Measurements from ENCODE around the gene FBXO24. TPM values are rescaled to one million over a fixed set of nuclear protein-coding genes. Genes with fewer than 3 reads are reported as not detected.

FBXO24 gene
- total RNA-seq, 2 experiments from 2014 or later, result 1.4 to 2.1 TPM

- H3K36me3 Mint-ChIP-seq (ENCODE audit: low read depth), result peaks cover 20% of the 10 kb centered on the region
- peaks cover 17% of the 10 kb centered on the region for H3K4me1 Mint-ChIP-seq
- no peaks in the 10 kb centered on the region for H3K9me3 Mint-ChIP-seq (ENCODE audit: low read depth)
- DNase-seq (no peak), ATAC-seq (no peak)
- CTCF ChIA-PET, result no interaction called here
- H3K4me3 Mint-ChIP-seq, result no peak overlapping the region
- POLR2A ChIA-PET, result no interaction called here
- no peaks in the 10 kb centered on the region for H3K27me3 Mint-ChIP-seq
- H3K27ac Mint-ChIP-seq, result no peak overlapping the region
- intact Hi-C loops (cut with DNase I, micrococcal nuclease), result no loop called here
Observed at GRCh38 chr7:100574362-100575205, 11.5 kb upstream of the FBXO24 start.

- H3K4me3 Mint-ChIP-seq, result no peak overlapping the region
- no peak for DNase-seq
- ChIA-PET POLR2A (no interaction called here), CTCF (no interaction called here)
- H3K9me3 Mint-ChIP-seq (ENCODE audit: low read depth), result no peaks in the 10 kb centered on the region
- H3K36me3 Mint-ChIP-seq (ENCODE audit: low read depth), result peaks cover 22% of the 10 kb centered on the region
- H3K27me3 Mint-ChIP-seq, result no peaks in the 10 kb centered on the region
- ATAC-seq, result no peak
- H3K27ac Mint-ChIP-seq, result no peak overlapping the region
- peaks cover 13% of the 10 kb centered on the region for H3K4me1 Mint-ChIP-seq
- intact Hi-C loops (cut with DNase I, micrococcal nuclease), result no loop called here
Observed at GRCh38 chr7:100575206-100575631, 10.9 kb upstream of the FBXO24 start.

GRCh38 chr7:100575746-100576383 lies 10.3 kb upstream of the FBXO24 start:
- peaks cover 9% of the 10 kb centered on the region for H3K4me1 Mint-ChIP-seq
- no peaks in the 10 kb centered on the region for H3K27me3 Mint-ChIP-seq
- intact Hi-C loops (cut with DNase I, micrococcal nuclease), result no loop called here
- no peak overlapping the region for H3K27ac Mint-ChIP-seq
- ChIA-PET CTCF (no interaction called here), POLR2A (no interaction called here)
- H3K36me3 Mint-ChIP-seq (ENCODE audit: low read depth), result peaks cover 22% of the 10 kb centered on the region
- H3K4me3 Mint-ChIP-seq, result no peak overlapping the region
- no peaks in the 10 kb centered on the region for H3K9me3 Mint-ChIP-seq (ENCODE audit: low read depth)
- no peak for DNase-seq
- no peak for ATAC-seq

- Mint-ChIP-seq H3K27ac (no peak overlapping the region), H3K9me3 (ENCODE audit: low read depth) (no peaks in the 10 kb centered on the region), H3K36me3 (ENCODE audit: low read depth) (peaks cover 25% of the 10 kb centered on the region), H3K27me3 (no peaks in the 10 kb centered on the region), H3K4me1 (peaks cover 10% of the 10 kb centered on the region), H3K4me3 (no peak overlapping the region)
- intact Hi-C loops (cut with DNase I, micrococcal nuclease), result no loop called here
- DNase-seq (no peak), ATAC-seq (no peak)
- POLR2A ChIA-PET, result no interaction called here
- CTCF ChIA-PET, result no interaction called here
Observed at GRCh38 chr7:100576384-100576993, 9.6 kb upstream of the FBXO24 start.

GRCh38 chr7:100577103-100577502 lies 9.0 kb upstream of the FBXO24 start:
- POLR2A ChIA-PET, result no interaction called here
- Mint-ChIP-seq H3K9me3 (ENCODE audit: low read depth) (no peaks in the 10 kb centered on the region), H3K27ac (no peak overlapping the region), H3K4me3 (no peak overlapping the region), H3K4me1 (peaks cover 6% of the 10 kb centered on the region), H3K36me3 (ENCODE audit: low read depth) (peaks cover 20% of the 10 kb centered on the region), H3K27me3 (no peaks in the 10 kb centered on the region)
- no peak for DNase-seq
- intact Hi-C loops (cut with DNase I, micrococcal nuclease), result no loop called here
- no peak for ATAC-seq
- CTCF ChIA-PET, result interaction anchor here (0.8 kb wide), 1 partner anchor 95 kb away, joined by 3 read pairs; no protein-coding TSS in a partner anchor

GRCh38 chr7:100577507-100577906 lies 8.6 kb upstream of the FBXO24 start:
- ChIA-PET POLR2A (no interaction called here), CTCF (interaction anchor here (0.8 kb wide), 1 partner anchor 95 kb away, joined by 3 read pairs; no protein-coding TSS in a partner anchor)

GRCh38 chr7:100578246-100579183 lies 7.6 kb upstream of the FBXO24 start:
- ChIA-PET CTCF (no interaction called here), POLR2A (no interaction called here)
- no peak overlapping the region for H3K4me3 Mint-ChIP-seq
- H3K27ac Mint-ChIP-seq, result no peak overlapping the region
- H3K4me1 Mint-ChIP-seq, result peaks cover 18% of the 10 kb centered on the region
- peaks cover 22% of the 10 kb centered on the region for H3K36me3 Mint-ChIP-seq (ENCODE audit: low read depth)
- no peaks in the 10 kb centered on the region for H3K27me3 Mint-ChIP-seq
- intact Hi-C loops (cut with DNase I, micrococcal nuclease), result no loop called here
- H3K9me3 Mint-ChIP-seq (ENCODE audit: low read depth), result no peaks in the 10 kb centered on the region
- no peak for ATAC-seq
- no peak for DNase-seq

More at GRCh38 chr7:100577507-100577906, 8.6 kb upstream of the FBXO24 start:
- H3K9me3 Mint-ChIP-seq (ENCODE audit: low read depth), result no peaks in the 10 kb centered on the region
- no peaks in the 10 kb centered on the region for H3K27me3 Mint-ChIP-seq
- H3K27ac Mint-ChIP-seq, result no peak overlapping the region
- H3K4me1 Mint-ChIP-seq, result peaks cover 9% of the 10 kb centered on the region
- DNase-seq (no peak), ATAC-seq (no peak)
- H3K4me3 Mint-ChIP-seq, result no peak overlapping the region
- intact Hi-C loops (cut with DNase I, micrococcal nuclease), result no loop called here
- H3K36me3 Mint-ChIP-seq (ENCODE audit: low read depth), result peaks cover 21% of the 10 kb centered on the region

- ChIA-PET POLR2A (no interaction called here), CTCF (interaction anchor here (1.5 kb wide), 1 partner anchor 21 kb away, joined by 4 read pairs; no protein-coding TSS in a partner anchor)
- Mint-ChIP-seq H3K27me3 (no peaks in the 10 kb centered on the region), H3K36me3 (ENCODE audit: low read depth) (peaks cover 16% of the 10 kb centered on the region), H3K9me3 (ENCODE audit: low read depth) (no peaks in the 10 kb centered on the region), H3K4me3 (no peak overlapping the region), H3K27ac (no peak overlapping the region), H3K4me1 (peaks cover 29% of the 10 kb centered on the region)
- DNase-seq (no peak), ATAC-seq (no peak)
- intact Hi-C loops (cut with DNase I, micrococcal nuclease), result loop anchor here in 1 of 2 experiments (5.0 kb wide), 1 partner anchor 47 kb away; no protein-coding TSS in a partner anchor
Observed at GRCh38 chr7:100580466-100581283, 5.5 kb upstream of the FBXO24 start.

GRCh38 chr7:100582041-100582579 lies 4.0 kb upstream of the FBXO24 start:
- intact Hi-C loops (cut with DNase I, micrococcal nuclease), result loop anchor here in 1 of 2 experiments (2.0 to 5.0 kb wide), 2 partner anchors 13 to 45 kb away; no protein-coding TSS in a partner anchor
- H3K9me3 Mint-ChIP-seq (ENCODE audit: low read depth), result no peaks in the 10 kb centered on the region
- H3K4me3 Mint-ChIP-seq, result peak overlapping the region; percentile 11
- POLR2A ChIA-PET, result no interaction called here
- H3K27ac Mint-ChIP-seq, result peak overlapping the region; percentile 92
- no peak for DNase-seq
- H3K27me3 Mint-ChIP-seq, result no peaks in the 10 kb centered on the region
- peaks cover 29% of the 10 kb centered on the region for H3K4me1 Mint-ChIP-seq
- no peak for ATAC-seq
- CTCF ChIA-PET, result interaction anchor here (1.5 kb wide), 1 partner anchor 23 kb away, joined by 4 read pairs; no protein-coding TSS in a partner anchor
- H3K36me3 Mint-ChIP-seq (ENCODE audit: low read depth), result peaks cover 10% of the 10 kb centered on the region

- Mint-ChIP-seq H3K36me3 (ENCODE audit: low read depth) (peaks cover 10% of the 10 kb centered on the region), H3K4me3 (peak overlapping the region; percentile 78), H3K9me3 (ENCODE audit: low read depth) (no peaks in the 10 kb centered on the region), H3K4me1 (peaks cover 29% of the 10 kb centered on the region), H3K27me3 (no peaks in the 10 kb centered on the region), H3K27ac (peak overlapping the region; percentile 92)
- DNase-seq (no peak), ATAC-seq (no peak)
- ChIA-PET POLR2A (interaction anchor here (1.4 kb wide), 1 partner anchor 44 kb away, joined by 3 read pairs; the partner anchor contains the start of gene AGFG2), CTCF (interaction anchor here (1.6 to 3.9 kb wide), 3 partner anchors 50 to 123 kb away, joined by 5 to 18 read pairs (median 14); partner anchors contain the start of gene POP7)
- intact Hi-C loops (cut with DNase I, micrococcal nuclease), result loop anchor here in 1 of 2 experiments (2.0 to 5.0 kb wide), 2 partner anchors 14 to 45 kb away; no protein-coding TSS in a partner anchor
Observed at GRCh38 chr7:100582650-100583049, 3.5 kb upstream of the FBXO24 start.
